PC-9 (cell line): Measurements from ENCODE around the gene PLK2.

Experiments
- CTCF ChIP-seq: fragments of 200-600 bp; sonication (generic); conservative IDR thresholded peaks from 2 replicates; pipeline ENCODE4 v1.6.1; 2017; ENCODE audit warnings: mixed run types, antibody characterized with exemption, mild to moderate bottlenecking, moderate library complexity
- EZH2 ChIP-seq: fragments of 200-600 bp; sonication (generic); IDR thresholded peaks from 2 replicates; pipeline ENCODE4 v1.8.0; 2017; ENCODE audit warnings: antibody characterized with exemption, low read depth

GRCh38 chr5:58493141-58493540, 33.3 kb upstream of the PLK2 start:
- no peak for TF ChIP-seq CTCF
- no peak for TF ChIP-seq EZH2
